Spleen (tissue), 11 donors: ENCODE results near the gene ERCC4. TPM values are rescaled to one million over a fixed set of nuclear protein-coding genes. Genes with fewer than 3 reads are reported as not detected.

Source experiments
- DNase-seq: peaks from one replicate; pipeline ENCODE4 v3.0.0-alpha.2; 2020
- H3K27ac ChIP-seq, 8 donors: fragments of 200-600 bp; sonication (generic) in 7 of 8; 1 replicate in 4 of 8; 2 replicates in 4 of 8; pipeline versions ENCODE4 v1.5.0 to v1.8.0; 2016 to 2021; ENCODE audit warnings: inconsistent platforms in 4 of 8, mild to moderate bottlenecking in 4 of 8, moderate library complexity in 1 of 8
- H3K27me3 ChIP-seq, 7 donors: fragments of 200-600 bp; sonication (generic) in 6 of 7; replicated peaks in 1 of 7; 1 replicate in 4 of 7; 2 replicates in 3 of 7; pipeline versions ENCODE4 v1.5.0 to v1.8.0; 2016 to 2021; ENCODE audit warnings: inconsistent platforms in 3 of 7, mild to moderate bottlenecking in 1 of 7
- H3K36me3 ChIP-seq, 6 donors: fragments of 200-600 bp; sonication (generic) in 5 of 6; 1 replicate in 4 of 6; 2 replicates in 2 of 6; pipeline versions ENCODE4 v1.5.0 to v1.8.0; 2016 to 2021; ENCODE audit warnings: inconsistent platforms in 2 of 6
- H3K4me1 ChIP-seq, 6 donors: fragments of 200-600 bp; sonication (generic) in 5 of 6; 1 replicate in 3 of 6; 2 replicates in 3 of 6; pipeline versions ENCODE4 v1.5.0 to v1.8.0; 2016 to 2021; ENCODE audit warnings: inconsistent platforms in 3 of 6
- H3K4me3 ChIP-seq, 8 donors: fragments of 200-600 bp; sonication (generic) in 7 of 8; 1 replicate in 4 of 8; 2 replicates in 4 of 8; pipeline versions ENCODE4 v1.5.0 to v1.8.0; 2016 to 2021; ENCODE audit warnings: inconsistent platforms in 4 of 8, mild to moderate bottlenecking in 4 of 8, moderate library complexity in 2 of 8
- H3K9me3 ChIP-seq, 8 donors: fragments of 200-600 bp; sonication (generic) in 7 of 8; 1 replicate in 4 of 8; 2 replicates in 4 of 8; pipeline versions ENCODE4 v1.5.0 to v1.8.0; 2016 to 2021; ENCODE audit warnings: inconsistent platforms in 4 of 8
- POLR2A ChIP-seq, 3 donors: fragments of 450-650 bp; IDR thresholded peaks; one replicate each; pipeline ENCODE4 v1.5.1; 2017; ENCODE audit warnings: antibody characterized with exemption in 3 of 3, mild to moderate bottlenecking in 1 of 3
- POLR2AphosphoS5 ChIP-seq, 3 donors: sonication (generic); formaldehyde crosslinking; IDR thresholded peaks; one replicate each; pipeline ENCODE4 v1.5.1; 2017; ENCODE audit warnings: antibody characterized with exemption in 3 of 3
- WGBS, 5 donors: extraction: QIAGEN DNeasy Blood & Tissue Kit in 3 of 5; methylation state at CpG; one replicate each; pipeline versions ENCODE4 v1.1.5 to v1.1.7; 2013 to 2018; 5-methylcytosine and 5-hydroxymethylcytosine counted together
- intact Hi-C: fragments of 100-400 bp; cut with DNase I; formaldehyde crosslinking; loops from one replicate; pipeline ENCODE4 v1.15.0; 2023; ENCODE audit warnings: low total_unique reads
- polyA plus RNA-seq, 3 donors: library from polyadenylated mRNA; stranded (reverse); fragments of 200-250 nt; gene quantifications; one replicate each; pipeline ENCODE4 v1.2.1, GENCODE V29; 2013
- total RNA-seq, 7 donors: library from RNA; depleted of rRNA in 3 of 7; stranded (reverse); fragments of >200 nt in 3 of 7; fragmentation: NEBNext Ultra II Directional in 4 of 7; extraction: Animal tissue kit (Norgen Biotek cat#: 25700) in 4 of 7; gene quantifications; one replicate each; pipeline versions ENCODE4 v1.1.0 to v1.2.1, GENCODE V29; 2016 to 2021
- TF ChIP-seq, protein P1 (sequence below), 11 experiments: fragments of 200-600 bp in 7 of 11; fragments of 450-650 bp in 4 of 11; sonication (generic) in 4 of 11; IDR thresholded peaks in 8 of 11; conservative IDR thresholded peaks in 3 of 11; 1 replicate in 7 of 11; 2 replicates in 4 of 11; pipeline versions ENCODE4 v1.4.0 to v1.8.0; 2016 to 2021; ENCODE audit warnings: antibody characterized with exemption in 11 of 11, inconsistent platforms in 4 of 11, mild to moderate bottlenecking in 1 of 11
- donor health status: healthy with polysubstance abuse.
- donor health status: DM: no; HTN: no; CAD: no; lungs with moderate emphysema.
- donor health status: DM: no; HTN: no; CAD: no.
- donor health status: Bipolar disorder and iron deficiency.
- donor health status: healthy.
- donor health status: DM: no; HTN: no; CAD: no.
- donor health status: DM: yes; HTN: yes; CAD: no.

Gene ERCC4
- total and polyA plus RNA-seq, 10 donors, result 1.1 to 15.2 (median 9.1) TPM

DNA sequence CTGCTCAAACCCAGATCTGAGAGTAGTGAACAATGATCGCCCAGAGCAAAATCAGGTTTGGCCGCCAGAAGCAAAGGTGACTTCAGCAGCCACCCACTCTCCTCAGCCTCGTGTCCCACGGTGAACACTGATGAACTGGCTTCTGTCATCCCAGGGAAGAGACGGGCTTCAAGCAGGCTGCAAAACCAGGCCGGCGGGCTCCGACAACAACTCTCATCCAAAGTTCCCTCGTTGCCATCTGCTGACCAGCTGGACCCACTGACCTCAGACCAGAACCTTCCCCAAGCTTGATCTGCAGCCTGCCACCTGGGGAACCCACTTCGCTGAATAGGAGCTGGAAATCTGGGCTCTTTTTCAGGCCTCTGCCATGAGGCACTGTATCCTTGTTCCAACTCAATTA is 81.6 kb downstream of the ERCC4 start:
- intact Hi-C loops, result no loop called here
- 92 to 96% (median 94%) methylated on average over 10 of the region's 10 CpGs for WGBS, 5 donors
- no peak for DNase-seq

More for the DNA sequence above, 81.6 kb downstream of the ERCC4 start:
- Histone ChIP-seq H3K27me3 (no peaks in the 10 kb centered on the region), H3K4me3 (no peak overlapping the region), H3K9me3 (no peaks in the 10 kb centered on the region), H3K36me3 (no peaks in the 10 kb centered on the region), H3K27ac (no peak overlapping the region), H3K4me1 (peaks cover 4 to 47% (median 28%) of the 10 kb centered on the region in 6 donors)
- TF ChIP-seq, protein P1, sequence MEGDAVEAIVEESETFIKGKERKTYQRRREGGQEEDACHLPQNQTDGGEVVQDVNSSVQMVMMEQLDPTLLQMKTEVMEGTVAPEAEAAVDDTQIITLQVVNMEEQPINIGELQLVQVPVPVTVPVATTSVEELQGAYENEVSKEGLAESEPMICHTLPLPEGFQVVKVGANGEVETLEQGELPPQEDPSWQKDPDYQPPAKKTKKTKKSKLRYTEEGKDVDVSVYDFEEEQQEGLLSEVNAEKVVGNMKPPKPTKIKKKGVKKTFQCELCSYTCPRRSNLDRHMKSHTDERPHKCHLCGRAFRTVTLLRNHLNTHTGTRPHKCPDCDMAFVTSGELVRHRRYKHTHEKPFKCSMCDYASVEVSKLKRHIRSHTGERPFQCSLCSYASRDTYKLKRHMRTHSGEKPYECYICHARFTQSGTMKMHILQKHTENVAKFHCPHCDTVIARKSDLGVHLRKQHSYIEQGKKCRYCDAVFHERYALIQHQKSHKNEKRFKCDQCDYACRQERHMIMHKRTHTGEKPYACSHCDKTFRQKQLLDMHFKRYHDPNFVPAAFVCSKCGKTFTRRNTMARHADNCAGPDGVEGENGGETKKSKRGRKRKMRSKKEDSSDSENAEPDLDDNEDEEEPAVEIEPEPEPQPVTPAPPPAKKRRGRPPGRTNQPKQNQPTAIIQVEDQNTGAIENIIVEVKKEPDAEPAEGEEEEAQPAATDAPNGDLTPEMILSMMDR (IDR thresholded peaks at IDR 0.05 in 8 of 11, conservative IDR thresholded peaks at IDR 0.05 in 3 of 11), result no peak
- TF ChIP-seq POLR2AphosphoS5 (IDR thresholded peaks at IDR 0.05), result no peak
- no peak for TF ChIP-seq POLR2A (IDR thresholded peaks at IDR 0.05)

Other genes starting within 250 kb of the ERCC4 start
- gene MRTFB, start 151.2 kb downstream of the ERCC4 start, total RNA-seq, result 10 to 100 TPM; 19.9 to 39.3 (median 31.0) TPM
- gene MRTFB, start 151.2 kb downstream of the ERCC4 start, polyA plus RNA-seq, result 1 to 10 TPM; 2.3 to 3.4 (median 2.5) TPM